SK-N-SH (cell line): Measurements from ENCODE around the gene SYT14.

ENCODE experiments used
- CTCF ChIP-seq: fragments of 200-600 bp; sonication (generic); IDR thresholded peaks from 2 replicates; pipeline ENCODE4 v1.6.1; 2017; ENCODE audit warnings: antibody characterized with exemption, mild to moderate bottlenecking, moderate library complexity
- EP300 ChIP-seq, 2 experiments: IDR thresholded peaks; 2 replicates each; pipeline versions ENCODE4 v1.4.0 to v1.6.1; 2012; ENCODE audit warnings: borderline replicate concordance in 1 of 2, low read depth in 1 of 2, low read length in 1 of 2
- EZH2phosphoT487 ChIP-seq: fragments of 200-600 bp; sonication (generic); IDR thresholded peaks from 2 replicates; pipeline ENCODE4 v1.6.1; 2017; ENCODE audit warnings: low read depth, mixed run types, mild to moderate bottlenecking, antibody characterized with exemption, moderate library complexity, borderline replicate concordance
- FOXM1 ChIP-seq: IDR thresholded peaks from 2 replicates; pipeline ENCODE4 v1.4.0; 2012; ENCODE audit warnings: low read depth, mild to moderate bottlenecking
- GATA2 ChIP-seq: sonication (generic); formaldehyde crosslinking; IDR thresholded peaks from 2 replicates; pipeline ENCODE4 v1.5.0; 2020; ENCODE audit warnings: mild to moderate bottlenecking, missing genetic modification reagents
- IRF3 ChIP-seq: fragments of 150-350 bp; IDR thresholded peaks from 2 replicates; pipeline ENCODE4 v1.6.1; 2016; ENCODE audit warnings: mild to moderate bottlenecking, low read depth, low read length
- MXI1 ChIP-seq: IDR thresholded peaks from 2 replicates; pipeline ENCODE4 v1.6.1; 2012; ENCODE audit warnings: mild to moderate bottlenecking, low read depth, low read length, improper control_type of control experiment
- NFIC ChIP-seq: IDR thresholded peaks from 2 replicates; pipeline ENCODE4 v1.4.0; 2012; ENCODE audit warnings: borderline replicate concordance
- POLR2AphosphoS5 ChIP-seq: IDR thresholded peaks from 2 replicates; pipeline ENCODE4 v1.6.1; 2012; ENCODE audit warnings: low read depth, low read length
- REST ChIP-seq: IDR thresholded peaks from 2 replicates; pipeline ENCODE4 v1.6.1; 2012; ENCODE audit warnings: mild to moderate bottlenecking, low read depth, low read length, moderate library complexity
- SIN3A ChIP-seq: IDR thresholded peaks from 2 replicates; pipeline ENCODE4 v1.6.1; 2012; ENCODE audit warnings: low read depth, mild to moderate bottlenecking, low read length, moderate library complexity, borderline replicate concordance
- TAF1 ChIP-seq: IDR thresholded peaks from 2 replicates; pipeline ENCODE4 v1.6.1; 2012; ENCODE audit warnings: low read depth, mild to moderate bottlenecking, low read length, moderate library complexity, borderline replicate concordance
- TCF12 ChIP-seq: IDR thresholded peaks from 2 replicates; pipeline ENCODE4 v1.4.0; 2012
- YY1 ChIP-seq: IDR thresholded peaks from 2 replicates; pipeline ENCODE4 v1.4.0; 2012; ENCODE audit warnings: low read depth, mild to moderate bottlenecking

GRCh38 chr1:209929751-209930150 lies 8.3 kb upstream of the SYT14 start:
- TF ChIP-seq CTCF (no peak), IRF3 (no peak), YY1 (no peak), REST (no peak), POLR2AphosphoS5 (no peak), EZH2phosphoT487 (no peak), GATA2 (CRISPR knock-in tag) (no peak), TAF1 (no peak), MXI1 (no peak), TCF12 (peak; percentile 85), SIN3A (no peak), NFIC (no peak), EP300 (IDR thresholded peaks at IDR 0.05; ENCODE audit: borderline replicate concordance in 1 of 2, low read depth in 1 of 2, low read length in 1 of 2) (no peak), FOXM1 (no peak)
